ENCODE results near the gene EIF4G3.

Gene EIF4G3

GRCh38 chr1:21157868-21158267 is 18.8 kb downstream of the EIF4G3 start:
- no peak for TF ChIP-seq CTCF (conservative IDR thresholded peaks at IDR 0.05; ENCODE audit: low read depth, low read length)
- DNase-seq (ENCODE audit: low read depth), result no peak
- no peak overlapping the region for H3K4me3 ChIP-seq (ENCODE audit: low read depth, low read length)

- no peak for TF ChIP-seq CTCF (conservative IDR thresholded peaks at IDR 0.05; ENCODE audit: low read depth, low read length)
- no peak overlapping the region for H3K4me3 ChIP-seq (ENCODE audit: low read depth, low read length)
- no peak for DNase-seq (ENCODE audit: low read depth)
Observed at GRCh38 chr1:21157054-21157453, 19.6 kb downstream of the EIF4G3 start.

- no peak for TF ChIP-seq CTCF (conservative IDR thresholded peaks at IDR 0.05; ENCODE audit: low read depth, low read length)
- no peak for DNase-seq (ENCODE audit: low read depth)
- H3K4me3 ChIP-seq (ENCODE audit: low read depth, low read length), result no peak overlapping the region
Observed at GRCh38 chr1:21156019-21156418, 20.7 kb downstream of the EIF4G3 start.

- DNase-seq (ENCODE audit: low read depth), result no peak
- H3K4me3 ChIP-seq (ENCODE audit: low read depth, low read length), result no peak overlapping the region
- TF ChIP-seq CTCF (conservative IDR thresholded peaks at IDR 0.05; ENCODE audit: low read depth, low read length), result no peak
Observed at GRCh38 chr1:21154717-21155116, 22.0 kb downstream of the EIF4G3 start.

GRCh38 chr1:21153388-21153787 is 23.3 kb downstream of the EIF4G3 start:
- no peak for DNase-seq (ENCODE audit: low read depth)
- TF ChIP-seq CTCF (conservative IDR thresholded peaks at IDR 0.05; ENCODE audit: low read depth, low read length), result no peak
- H3K4me3 ChIP-seq (ENCODE audit: low read depth, low read length), result no peak overlapping the region

GRCh38 chr1:21152423-21153100 is 24.1 kb downstream of the EIF4G3 start:
- no peak for TF ChIP-seq CTCF (conservative IDR thresholded peaks at IDR 0.05; ENCODE audit: low read depth, low read length)
- DNase-seq (ENCODE audit: low read depth), result no peak
- H3K4me3 ChIP-seq (ENCODE audit: low read depth, low read length), result no peak overlapping the region

- H3K4me3 ChIP-seq (ENCODE audit: low read depth, low read length), result no peak overlapping the region
- TF ChIP-seq CTCF (conservative IDR thresholded peaks at IDR 0.05; ENCODE audit: low read depth, low read length), result no peak
- peak; percentile 92 for DNase-seq (ENCODE audit: low read depth)
Observed at GRCh38 chr1:21149855-21150432, 26.8 kb downstream of the EIF4G3 start.
